ENCODE measurements around the gene DYNLT5.

DYNLT5 gene

DNA sequence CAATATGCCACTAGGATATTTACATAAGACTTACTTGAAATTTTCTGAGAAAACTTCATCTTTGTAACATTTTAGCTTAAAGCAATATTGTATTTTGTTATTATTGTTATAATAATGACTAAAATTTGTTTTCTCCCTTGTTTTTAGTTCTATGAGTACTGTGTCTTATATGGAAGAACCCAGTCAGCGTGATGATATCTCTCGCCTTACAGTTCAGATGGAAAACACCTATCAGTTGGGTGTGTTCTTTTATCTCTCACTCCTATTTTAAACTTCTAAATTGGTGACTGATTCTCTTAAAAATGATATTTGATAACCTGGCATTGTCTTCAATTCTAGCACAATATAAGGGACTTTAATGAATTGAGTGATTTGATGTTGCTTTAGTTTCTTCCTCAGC lies 18.0 kb downstream of the DYNLT5 start:
- Histone ChIP-seq H3K36me3 (peaks cover 49% of the 10 kb centered on the region), H3K9me3 (no peaks in the 10 kb centered on the region), H3K4me1 (ENCODE audit: control insufficient read depth in 1 of 2, insufficient read depth in 1 of 2, low read depth in 1 of 2, low read length in 1 of 2) (peaks cover 0 to 3% of the 10 kb centered on the region in 2 experiments), H3K4me3 (ENCODE audit: low read depth in 1 of 2, low read length in 1 of 2) (no peak overlapping the region), H3K27me3 (no peaks in the 10 kb centered on the region), H3K27ac (no peak overlapping the region)
- TF ChIP-seq, protein P1, sequence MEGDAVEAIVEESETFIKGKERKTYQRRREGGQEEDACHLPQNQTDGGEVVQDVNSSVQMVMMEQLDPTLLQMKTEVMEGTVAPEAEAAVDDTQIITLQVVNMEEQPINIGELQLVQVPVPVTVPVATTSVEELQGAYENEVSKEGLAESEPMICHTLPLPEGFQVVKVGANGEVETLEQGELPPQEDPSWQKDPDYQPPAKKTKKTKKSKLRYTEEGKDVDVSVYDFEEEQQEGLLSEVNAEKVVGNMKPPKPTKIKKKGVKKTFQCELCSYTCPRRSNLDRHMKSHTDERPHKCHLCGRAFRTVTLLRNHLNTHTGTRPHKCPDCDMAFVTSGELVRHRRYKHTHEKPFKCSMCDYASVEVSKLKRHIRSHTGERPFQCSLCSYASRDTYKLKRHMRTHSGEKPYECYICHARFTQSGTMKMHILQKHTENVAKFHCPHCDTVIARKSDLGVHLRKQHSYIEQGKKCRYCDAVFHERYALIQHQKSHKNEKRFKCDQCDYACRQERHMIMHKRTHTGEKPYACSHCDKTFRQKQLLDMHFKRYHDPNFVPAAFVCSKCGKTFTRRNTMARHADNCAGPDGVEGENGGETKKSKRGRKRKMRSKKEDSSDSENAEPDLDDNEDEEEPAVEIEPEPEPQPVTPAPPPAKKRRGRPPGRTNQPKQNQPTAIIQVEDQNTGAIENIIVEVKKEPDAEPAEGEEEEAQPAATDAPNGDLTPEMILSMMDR (IDR thresholded peaks at IDR 0.05), result no peak

DNA sequence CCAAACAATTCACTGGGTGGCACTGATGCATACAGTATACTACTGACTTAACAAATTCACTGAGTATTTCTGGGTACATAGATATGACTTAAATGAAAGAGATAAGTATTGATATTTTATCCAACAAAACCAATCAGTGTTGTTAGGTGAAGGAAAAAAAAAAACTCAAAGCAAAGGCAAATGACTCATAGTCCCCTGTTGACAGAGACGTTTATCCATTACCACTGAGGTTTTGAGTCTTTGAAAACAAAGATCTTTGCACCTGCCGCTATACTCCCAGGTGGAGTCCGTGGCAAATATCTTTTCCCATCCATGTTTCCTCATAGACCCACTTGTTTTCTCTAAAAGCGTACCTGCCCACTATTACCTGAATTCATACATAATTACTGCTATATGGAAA lies 18.4 kb downstream of the DYNLT5 start:
- Histone ChIP-seq H3K36me3 (peaks cover 53% of the 10 kb centered on the region), H3K4me1 (ENCODE audit: control insufficient read depth in 1 of 2, insufficient read depth in 1 of 2, low read depth in 1 of 2, low read length in 1 of 2) (peaks cover 0 to 3% of the 10 kb centered on the region in 2 experiments), H3K27me3 (no peaks in the 10 kb centered on the region), H3K4me3 (ENCODE audit: low read depth in 1 of 2, low read length in 1 of 2) (no peak overlapping the region), H3K9me3 (no peaks in the 10 kb centered on the region), H3K27ac (no peak overlapping the region)
- TF ChIP-seq, protein P1 (IDR thresholded peaks at IDR 0.05), result no peak

DNA sequence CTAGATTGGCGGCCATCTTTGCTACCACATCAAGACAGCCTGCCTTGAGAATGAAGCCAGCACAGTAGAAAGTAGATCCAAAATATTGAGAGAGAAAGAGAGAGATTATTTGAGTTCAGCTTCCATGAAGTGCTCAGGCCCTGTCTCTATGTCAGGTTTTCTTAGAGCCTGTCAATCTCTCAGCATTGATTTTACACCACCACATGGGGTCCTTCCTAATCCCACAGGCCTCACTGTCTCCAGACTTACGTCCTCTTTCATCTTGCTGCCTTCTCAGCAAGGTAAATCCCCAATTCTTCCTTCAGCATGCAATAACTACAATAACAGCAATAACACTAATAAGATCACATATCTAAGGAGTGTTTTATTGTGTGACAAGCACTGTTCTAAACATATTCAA lies 21.0 kb downstream of the DYNLT5 start:
- no peaks in the 10 kb centered on the region for H3K4me1 ChIP-seq (ENCODE audit: control insufficient read depth in 1 of 2, insufficient read depth in 1 of 2, low read depth in 1 of 2, low read length in 1 of 2)
- H3K9me3 ChIP-seq, result no peaks in the 10 kb centered on the region
- no peaks in the 10 kb centered on the region for H3K27me3 ChIP-seq
- H3K27ac ChIP-seq, result no peak overlapping the region
- no peak overlapping the region for H3K4me3 ChIP-seq (ENCODE audit: low read depth in 1 of 2, low read length in 1 of 2)
- peaks cover 74% of the 10 kb centered on the region for H3K36me3 ChIP-seq
- TF ChIP-seq, protein P1 (IDR thresholded peaks at IDR 0.05), result no peak

DNA sequence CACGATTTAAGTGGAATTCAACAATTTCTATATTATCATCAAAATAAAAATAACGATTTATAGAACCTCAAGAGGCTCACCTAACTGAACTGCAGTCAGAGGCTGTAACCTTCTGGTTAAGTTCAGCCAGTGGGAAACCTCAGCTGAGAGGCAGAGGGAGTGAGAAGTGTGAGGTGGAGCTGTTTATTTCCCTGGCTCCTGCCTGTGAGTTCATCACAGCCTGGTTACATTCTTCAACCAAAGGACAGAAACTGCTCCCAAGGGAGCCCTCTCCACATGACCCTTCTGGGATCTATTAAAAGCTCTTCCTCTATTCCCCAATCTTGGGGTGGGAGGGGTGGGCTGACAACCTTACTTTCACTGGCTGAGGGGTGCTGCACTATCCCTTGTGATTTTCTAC lies 22.2 kb downstream of the DYNLT5 start:
- Histone ChIP-seq H3K27me3 (no peaks in the 10 kb centered on the region), H3K4me1 (ENCODE audit: control insufficient read depth in 1 of 2, insufficient read depth in 1 of 2, low read depth in 1 of 2, low read length in 1 of 2) (no peaks in the 10 kb centered on the region), H3K36me3 (peaks cover 85% of the 10 kb centered on the region), H3K4me3 (ENCODE audit: low read depth in 1 of 2, low read length in 1 of 2) (no peak overlapping the region), H3K9me3 (no peaks in the 10 kb centered on the region), H3K27ac (no peak overlapping the region)
- TF ChIP-seq, protein P1 (IDR thresholded peaks at IDR 0.05), result no peak

DNA sequence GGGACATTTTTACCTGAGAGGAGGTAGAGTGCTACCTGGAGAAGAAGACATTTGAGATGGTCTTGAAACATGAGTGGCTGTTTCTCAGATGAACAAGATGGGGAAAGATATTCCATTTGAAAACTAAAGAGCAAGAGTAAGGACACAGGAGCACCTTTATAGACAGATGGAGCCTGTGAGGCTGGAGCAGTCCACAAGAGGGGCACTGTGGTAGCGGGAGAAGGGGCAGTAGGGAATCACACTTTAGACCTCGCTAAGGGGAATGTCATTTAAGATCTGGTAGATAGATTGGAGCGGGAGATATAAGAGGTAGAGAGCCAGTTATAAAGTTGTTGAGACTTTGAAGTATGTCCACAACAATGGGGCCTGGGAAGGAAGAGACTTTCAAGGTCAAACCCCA lies 23.4 kb downstream of the DYNLT5 start:
- H3K27ac ChIP-seq, result no peak overlapping the region
- H3K9me3 ChIP-seq, result no peaks in the 10 kb centered on the region
- peaks cover 80% of the 10 kb centered on the region for H3K36me3 ChIP-seq
- H3K4me1 ChIP-seq (ENCODE audit: control insufficient read depth in 1 of 2, insufficient read depth in 1 of 2, low read depth in 1 of 2, low read length in 1 of 2), result no peaks in the 10 kb centered on the region
- no peaks in the 10 kb centered on the region for H3K27me3 ChIP-seq
- H3K4me3 ChIP-seq (ENCODE audit: low read depth in 1 of 2, low read length in 1 of 2), result no peak overlapping the region
- TF ChIP-seq, protein P1 (IDR thresholded peaks at IDR 0.05), result no peak

DNA sequence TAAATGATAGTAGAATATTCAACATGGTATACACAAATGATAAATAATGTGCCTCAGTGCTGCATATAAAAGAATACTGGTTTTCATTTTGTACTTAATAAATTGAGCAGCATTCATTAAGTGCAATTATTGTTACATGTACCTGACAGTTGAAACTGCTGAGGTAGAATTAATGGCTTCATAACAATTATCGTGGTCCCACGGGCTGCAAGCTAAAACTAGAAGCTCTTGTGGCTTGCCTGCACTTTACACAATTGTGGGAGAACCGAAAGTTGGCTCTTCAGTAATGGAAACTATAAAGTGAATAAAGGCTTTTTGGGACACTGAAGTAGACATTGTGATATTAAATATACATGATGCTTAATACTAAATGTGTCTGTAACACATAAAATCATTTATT lies 25.6 kb downstream of the DYNLT5 start:
- Histone ChIP-seq H3K9me3 (no peaks in the 10 kb centered on the region), H3K36me3 (peaks cover 59% of the 10 kb centered on the region), H3K27ac (no peak overlapping the region), H3K4me1 (ENCODE audit: control insufficient read depth in 1 of 2, insufficient read depth in 1 of 2, low read depth in 1 of 2, low read length in 1 of 2) (no peaks in the 10 kb centered on the region), H3K27me3 (no peaks in the 10 kb centered on the region), H3K4me3 (ENCODE audit: low read depth in 1 of 2, low read length in 1 of 2) (no peak overlapping the region)
- TF ChIP-seq, protein P1 (IDR thresholded peaks at IDR 0.05), result no peak

Measured in neutrophil (primary cell).